H4 (cell line): ENCODE data around the gene IMMT. TPM values are rescaled to one million over a fixed set of nuclear protein-coding genes. Genes with fewer than 3 reads are reported as not detected.
"Not testable (repeated sequence)": the region's sequence is repeated elsewhere in the genome, so short reads cannot be mapped to it uniquely, and the experiment has no call there.

ENCODE experiments used
- DNase-seq: peaks from one replicate; pipeline ENCODE4 v3.0.0-alpha.2; 2015; ENCODE audit warnings: low spot score
- total RNA-seq: library from RNA; depleted of rRNA; stranded (reverse); fragments of >200 nt; shearing (Covaris generic); gene quantifications from 2 replicates; pipeline ENCODE4 v1.2.3, GENCODE V29; 2014

IMMT gene
- total RNA-seq, 1 experiment from 2014 or later = 77.3 TPM

DNA sequence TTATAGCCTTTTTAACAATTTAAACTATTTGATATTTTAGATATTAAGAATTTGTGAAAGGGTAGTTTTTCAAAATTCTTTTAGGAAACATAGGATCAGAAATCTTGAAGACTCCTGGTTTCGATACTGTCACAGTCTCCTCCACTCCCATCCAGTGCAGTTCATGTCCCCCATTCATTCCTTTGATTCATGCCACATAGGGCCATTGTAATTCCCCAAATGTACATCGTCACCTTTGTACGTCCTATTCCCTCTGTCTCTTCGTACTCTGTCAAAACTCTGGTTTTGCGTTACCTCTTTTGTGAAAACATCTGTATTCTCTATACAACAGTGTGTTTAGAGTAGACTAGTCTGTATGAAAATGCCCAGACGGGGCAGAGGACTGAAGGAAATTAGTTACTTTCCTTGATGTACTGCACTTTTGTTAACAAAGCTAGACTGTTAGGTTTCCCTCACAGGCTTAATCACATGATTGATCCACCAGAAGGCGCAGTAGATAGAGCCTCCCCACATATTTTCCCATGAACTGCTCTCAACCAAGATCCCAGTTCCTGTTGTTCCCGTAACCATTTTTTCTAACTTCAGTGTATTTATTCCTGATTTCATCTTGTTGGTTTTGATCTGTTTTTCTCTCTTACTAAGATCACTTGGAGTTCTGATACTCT lies 6.5 kb upstream of the IMMT start:
- no peak for DNase-seq

DNA sequence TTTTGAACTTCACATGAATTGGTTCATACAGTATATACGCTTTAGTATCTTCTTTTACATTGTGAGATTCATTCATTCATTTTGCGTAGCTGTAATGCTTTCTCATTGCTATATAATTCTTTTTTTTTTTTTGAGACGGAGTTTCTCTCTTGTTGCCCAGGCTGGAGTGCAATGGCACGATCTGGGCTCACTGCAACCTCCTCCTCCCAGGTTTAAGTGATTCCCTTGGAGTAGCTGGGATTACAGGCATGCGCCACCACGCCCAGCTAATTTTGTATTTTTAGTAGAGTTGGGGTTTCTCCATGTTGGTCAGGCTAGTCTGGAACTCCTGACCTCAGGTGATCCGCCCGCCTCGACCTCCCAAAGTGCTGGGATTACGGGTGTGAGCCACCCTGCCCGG lies 5.3 kb upstream of the IMMT start:
- not testable (repeated sequence) for DNase-seq

DNA sequence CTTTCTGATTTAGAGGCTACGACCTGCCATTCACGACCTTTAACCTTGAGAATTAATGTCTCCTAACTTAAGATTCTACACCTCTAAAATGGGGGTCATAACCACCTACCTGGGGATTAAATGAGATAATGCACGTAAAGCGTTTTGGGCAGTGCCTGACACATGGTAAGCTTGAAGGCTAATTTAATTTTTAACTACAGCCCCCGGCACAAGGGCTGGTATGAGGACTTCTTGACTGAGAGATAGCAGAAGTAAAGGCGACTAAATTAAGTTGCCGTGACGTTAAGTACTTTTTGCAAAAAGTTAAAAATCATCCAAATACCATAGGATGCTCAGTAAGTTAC lies 4.5 kb upstream of the IMMT start:
- DNase-seq = no peak

DNA sequence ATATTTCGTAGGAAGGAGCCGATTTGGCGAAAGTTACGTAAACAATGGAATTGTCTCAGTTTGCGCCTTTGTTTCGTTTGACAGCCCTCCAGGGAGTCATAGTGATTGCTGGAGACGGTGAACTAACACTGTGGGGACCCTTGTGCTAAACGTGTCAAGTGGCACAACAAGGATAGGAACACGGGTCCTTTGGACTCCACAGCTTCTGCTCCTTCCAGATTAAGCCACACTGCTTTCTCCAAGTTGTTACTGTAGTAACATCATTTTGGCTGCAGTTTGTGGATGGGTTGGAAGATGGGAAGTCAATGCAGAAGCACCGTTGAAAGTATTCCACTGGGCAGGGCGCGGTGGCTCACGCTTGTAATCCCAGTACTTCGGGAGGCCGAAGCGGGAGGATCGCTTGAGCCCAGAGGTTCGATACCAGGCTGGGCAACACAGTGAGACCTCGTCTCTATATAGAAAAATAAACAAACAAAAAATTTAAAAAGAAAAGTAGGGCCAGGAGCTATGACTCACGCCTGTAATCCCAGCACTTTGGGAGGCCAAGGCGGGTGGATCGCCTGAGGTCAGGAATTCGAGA lies 636 bp upstream of the IMMT start:
- DNase-seq = no peak

DNA sequence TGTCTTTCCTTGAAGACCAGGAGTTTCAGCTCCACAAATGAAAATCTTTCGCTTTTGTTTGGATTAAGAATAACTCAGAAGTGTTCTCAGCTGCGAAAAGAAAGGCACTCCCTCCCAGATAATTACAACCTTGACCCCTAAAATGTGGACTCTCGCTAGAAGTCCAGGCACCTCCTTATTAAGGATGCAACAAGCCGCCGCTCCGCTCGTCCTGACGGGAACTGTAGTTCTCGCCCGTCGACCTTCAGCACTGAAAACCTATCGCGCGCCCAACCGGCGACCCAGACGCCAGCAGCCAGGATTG lies 559 bp downstream of the IMMT start:
- no peak for DNase-seq

DNA sequence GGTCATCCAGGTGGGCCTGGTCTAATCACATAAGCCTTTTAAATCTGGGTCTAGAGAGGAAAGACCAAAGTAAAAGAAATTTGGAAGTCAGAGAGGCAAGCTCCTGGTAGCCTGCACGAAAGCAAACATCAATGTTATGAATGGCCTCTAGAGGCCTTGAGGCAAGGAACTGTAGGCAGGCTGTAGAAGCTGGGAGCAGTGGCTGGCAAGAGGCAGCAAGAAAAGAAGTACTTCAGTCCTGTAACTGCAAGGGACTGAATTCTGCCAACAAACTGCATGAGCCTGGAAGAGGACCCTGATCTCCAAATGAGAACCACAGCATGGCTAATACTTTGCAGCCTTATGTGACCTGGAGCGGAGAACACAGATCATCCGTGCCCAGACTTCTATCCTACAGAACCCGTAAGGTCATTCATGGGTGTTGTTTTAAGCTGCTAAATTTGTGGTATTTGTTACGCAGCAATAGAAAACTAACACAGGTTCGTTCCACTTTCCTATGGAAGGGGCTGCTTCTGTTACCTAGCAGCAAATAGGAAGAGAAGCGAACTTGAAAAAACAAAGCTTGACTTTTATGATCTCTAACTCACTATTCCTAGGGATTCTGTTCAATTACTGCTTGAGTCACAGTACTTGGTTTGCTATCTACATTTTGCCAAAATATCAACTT lies 1.2 kb downstream of the IMMT start:
- no peak for DNase-seq

DNA sequence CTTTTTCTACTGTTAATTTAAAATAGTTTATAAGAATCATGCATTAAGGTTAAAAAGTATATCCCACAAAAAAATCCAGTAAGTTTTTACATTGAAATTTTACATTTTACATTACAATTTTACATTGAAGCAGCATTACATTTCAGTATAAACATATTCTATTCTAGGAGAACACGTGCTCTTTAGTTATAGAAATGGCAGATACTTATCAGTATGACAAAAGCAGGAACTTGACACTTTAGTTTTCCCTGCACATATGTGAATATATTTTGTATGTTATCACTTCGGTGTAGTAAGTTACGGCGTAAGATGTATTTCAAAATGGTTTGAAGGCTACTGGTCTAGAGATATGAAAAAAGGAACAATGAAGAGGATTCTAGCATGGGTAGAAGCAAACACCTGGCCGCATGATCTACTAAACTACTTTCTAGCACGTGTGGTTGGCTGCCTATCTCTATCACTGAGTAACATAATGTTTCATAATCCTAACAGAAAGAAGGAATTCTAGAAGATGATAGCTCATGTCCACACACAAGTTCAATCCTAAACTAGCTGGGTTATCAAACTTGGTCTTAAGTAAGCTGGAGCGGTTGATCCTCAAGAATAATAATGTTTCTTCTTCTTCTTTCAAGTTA lies 5.4 kb downstream of the IMMT start:
- no peak for DNase-seq

DNA sequence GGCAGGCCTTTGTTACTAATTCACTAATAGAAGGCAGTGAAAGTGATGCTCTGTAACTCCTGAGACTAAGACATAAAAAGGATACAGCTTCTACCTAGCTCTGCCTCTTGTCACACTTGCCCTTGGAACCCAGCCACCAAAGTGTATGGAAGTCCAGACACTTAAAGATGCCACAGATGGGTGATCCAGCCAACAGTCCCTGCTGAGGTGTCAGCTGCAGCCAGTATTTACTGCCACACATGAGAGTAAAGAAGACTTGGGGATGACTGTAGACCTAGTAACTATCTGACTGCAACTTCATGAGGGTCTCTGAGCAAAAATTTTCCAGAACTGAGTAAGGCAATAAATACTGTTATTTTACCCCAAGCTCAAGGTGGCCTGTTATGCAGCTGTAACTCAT lies 8.8 kb downstream of the IMMT start:
- no peak for DNase-seq

DNA sequence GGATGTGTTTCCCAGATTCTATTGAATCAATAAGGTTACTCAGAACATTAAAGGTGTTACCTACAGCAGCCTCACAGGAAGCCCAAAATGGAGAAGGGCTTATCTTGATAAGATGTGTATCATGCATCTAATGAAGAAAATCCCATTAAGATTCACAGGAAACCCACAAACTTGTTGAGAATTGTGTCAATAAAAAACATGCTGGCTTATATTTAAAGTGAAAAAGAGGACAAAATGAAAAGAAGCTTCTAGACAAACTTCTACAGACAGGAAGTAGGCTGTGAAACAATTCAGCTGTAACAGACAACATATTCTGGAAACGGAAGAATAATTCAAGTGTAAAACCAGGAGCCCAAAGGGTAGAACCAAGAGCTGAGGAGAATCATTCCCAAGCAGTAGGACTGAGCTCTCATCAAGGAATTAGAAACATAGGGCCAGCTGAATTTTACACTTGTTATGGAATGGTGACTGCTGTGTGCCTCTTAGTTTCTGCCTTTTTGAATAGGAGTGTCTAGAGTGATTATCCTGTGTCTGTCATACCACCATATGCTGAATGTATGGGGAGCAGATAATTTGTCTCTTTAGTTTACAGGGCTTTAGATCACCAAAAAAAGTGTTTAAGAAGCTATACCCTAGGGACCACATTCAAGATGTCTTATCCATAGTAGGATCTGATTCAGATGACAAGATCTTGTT lies 9.6 kb downstream of the IMMT start:
- no peak for DNase-seq

DNA sequence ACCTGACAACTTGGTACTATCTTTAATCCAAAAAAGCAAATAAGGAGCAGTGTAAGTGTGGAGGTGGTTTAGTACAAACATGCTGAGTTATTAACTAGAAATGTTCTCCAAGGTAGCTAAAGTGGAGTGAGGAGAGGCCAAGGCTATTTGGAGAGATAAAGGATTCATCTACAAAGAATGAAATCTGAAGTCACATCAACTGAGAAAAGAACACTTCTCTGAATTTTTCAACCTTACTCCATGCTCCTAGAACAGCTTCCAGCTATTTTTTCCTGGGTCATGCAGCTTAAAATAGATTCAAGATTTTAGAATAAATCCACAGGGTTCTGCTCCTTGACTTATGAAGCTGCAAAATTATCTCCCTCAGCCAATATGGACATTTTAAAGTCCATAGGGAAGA lies 18.7 kb downstream of the IMMT start:
- DNase-seq = no peak

DNA sequence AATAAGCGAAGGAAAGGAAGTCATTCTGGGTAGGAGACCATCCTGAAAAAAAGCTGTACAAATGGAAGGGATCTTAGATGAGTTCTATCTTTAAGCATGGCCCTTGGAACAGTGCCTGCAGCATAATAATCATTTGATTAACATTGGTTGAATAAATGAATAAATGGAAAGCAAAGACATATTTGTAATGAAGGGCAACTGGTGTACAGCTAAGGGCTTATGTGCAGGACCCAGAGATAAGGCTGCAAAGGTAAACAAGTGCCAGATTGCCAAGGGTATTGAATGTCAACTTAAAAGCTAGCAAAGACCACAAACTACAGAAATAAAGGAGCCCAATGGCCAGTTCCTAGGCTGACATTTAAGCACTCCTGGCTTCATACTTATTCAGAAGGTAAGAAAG lies 19.4 kb downstream of the IMMT start:
- no peak for DNase-seq

DNA sequence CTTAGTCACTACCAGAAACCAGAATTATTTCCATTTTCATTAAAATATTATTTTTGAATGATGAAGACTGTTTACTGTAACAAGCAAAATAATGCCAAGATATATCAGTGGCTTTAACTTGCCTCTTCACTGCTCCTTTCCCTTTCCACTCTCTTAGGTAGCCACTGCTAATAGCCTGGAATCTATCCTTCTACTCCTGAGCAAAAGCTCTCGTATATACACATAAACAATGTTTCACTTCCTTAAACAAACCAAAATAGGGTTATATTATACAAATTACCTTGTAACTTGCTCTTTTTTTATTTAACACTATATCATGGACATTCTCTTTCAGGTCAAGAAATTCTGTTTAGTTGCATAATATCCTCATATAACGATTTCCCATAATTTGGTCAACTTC lies 20.8 kb downstream of the IMMT start:
- DNase-seq = no peak

DNA sequence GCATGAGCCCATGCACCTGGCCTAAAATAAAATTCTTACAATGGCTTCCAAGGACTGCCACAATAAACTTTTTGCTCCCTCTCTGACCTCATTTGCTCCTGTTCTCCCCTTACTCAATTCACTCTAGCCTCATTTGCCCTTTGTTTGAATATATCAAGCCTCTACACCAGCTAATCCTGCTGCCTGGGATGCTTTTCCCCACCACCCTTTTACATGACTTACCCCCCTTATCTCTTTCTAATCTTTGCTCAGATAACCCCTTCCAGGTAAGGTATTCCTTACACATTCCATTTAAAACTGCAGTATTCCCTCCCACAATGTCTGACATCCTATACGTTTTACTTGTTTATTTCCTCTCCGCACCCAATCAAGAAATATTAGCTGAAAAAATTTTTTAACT lies 22.7 kb downstream of the IMMT start:
- DNase-seq = no peak

DNA sequence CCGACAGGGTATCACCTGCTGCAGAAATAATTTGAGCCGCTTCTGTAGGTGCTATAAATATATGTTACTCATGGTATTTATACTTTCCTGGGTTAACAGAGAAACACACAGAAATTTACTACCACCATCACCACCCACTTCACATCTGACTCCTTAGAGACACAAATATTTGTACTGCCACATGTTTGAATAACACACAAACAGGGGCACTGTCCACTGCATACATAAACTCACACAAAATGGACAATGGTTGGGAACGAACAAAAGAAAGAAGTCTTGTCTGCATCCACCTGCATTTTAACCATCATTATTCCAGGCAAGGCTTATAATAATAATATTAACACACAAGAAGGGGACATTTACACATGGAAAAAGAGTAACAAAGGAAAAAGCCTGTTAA lies 24.0 kb downstream of the IMMT start:
- no peak for DNase-seq

DNA sequence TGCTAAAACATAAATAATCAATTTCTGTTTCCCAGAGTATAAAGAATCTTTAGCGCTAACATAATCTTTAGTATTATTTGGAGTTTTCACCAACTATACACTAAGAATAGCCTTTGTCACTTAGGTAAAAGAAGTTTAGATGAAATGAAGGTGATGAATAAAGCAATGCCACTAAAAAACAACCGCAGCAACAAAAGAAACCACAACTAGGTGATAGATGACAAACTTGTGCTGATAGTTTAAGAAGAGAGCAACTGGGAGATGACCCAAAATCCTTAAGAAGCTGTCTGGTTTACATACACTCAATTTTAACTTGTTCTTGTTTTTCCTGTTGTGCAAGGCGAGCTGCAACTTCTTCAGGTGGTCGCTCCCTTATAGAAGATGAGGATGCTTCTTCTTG lies 24.8 kb downstream of the IMMT start:
- DNase-seq = no peak

DNA sequence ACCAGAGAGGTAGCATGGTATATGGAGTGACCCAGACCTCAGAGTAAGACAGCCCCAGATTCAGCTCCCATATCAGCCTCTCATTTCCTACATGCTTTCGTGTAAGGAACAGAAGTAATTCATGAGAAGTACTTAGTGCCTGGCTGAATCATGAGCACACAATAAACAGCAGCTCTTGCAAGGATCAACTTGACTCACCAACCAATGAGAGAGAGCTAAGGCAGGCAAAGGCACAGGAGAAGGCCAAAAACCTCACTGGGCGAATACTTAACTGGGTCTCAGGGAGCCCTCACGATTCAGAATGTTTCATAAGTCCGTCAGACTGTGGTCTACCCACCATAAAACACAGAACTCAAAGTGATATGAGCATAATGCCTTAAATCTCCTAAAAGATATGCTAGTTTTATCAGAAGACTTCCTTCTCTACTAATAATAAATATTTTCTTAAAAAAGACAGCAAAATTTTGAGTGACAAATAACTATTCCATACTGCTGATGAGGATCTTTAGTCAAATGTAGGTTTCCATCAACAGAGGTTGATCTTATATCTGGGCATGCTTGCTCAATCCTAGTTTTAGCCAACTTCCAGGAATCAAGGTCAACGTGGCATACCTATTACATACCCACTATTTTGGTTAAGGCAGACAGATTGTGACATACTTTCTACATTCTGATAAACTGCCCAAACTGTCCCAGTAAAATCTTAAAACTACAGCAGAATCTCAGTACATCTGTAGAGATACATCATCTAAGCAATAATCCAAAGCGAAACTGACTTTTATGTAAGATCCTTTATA lies 34.9 kb downstream of the IMMT start:
- no peak for DNase-seq

DNA sequence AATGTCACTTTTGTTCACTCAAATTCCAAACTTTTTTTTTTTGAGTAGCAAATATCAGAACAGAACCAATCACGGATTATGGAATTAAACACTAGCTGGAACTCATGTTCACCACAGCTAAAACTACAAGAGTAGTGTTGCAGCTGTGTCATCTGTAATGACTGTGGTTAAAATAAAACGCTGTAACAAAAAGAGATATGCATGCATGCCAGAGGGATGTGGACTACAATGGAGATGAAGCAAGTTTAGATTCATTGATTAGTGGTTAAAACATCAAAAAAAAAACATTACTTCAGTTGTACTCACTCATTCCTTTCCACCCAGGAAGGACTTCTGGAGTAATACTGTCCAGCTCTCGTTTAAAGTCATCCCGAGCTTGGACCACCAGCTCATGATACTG lies 37.0 kb downstream of the IMMT start:
- DNase-seq = no peak

DNA sequence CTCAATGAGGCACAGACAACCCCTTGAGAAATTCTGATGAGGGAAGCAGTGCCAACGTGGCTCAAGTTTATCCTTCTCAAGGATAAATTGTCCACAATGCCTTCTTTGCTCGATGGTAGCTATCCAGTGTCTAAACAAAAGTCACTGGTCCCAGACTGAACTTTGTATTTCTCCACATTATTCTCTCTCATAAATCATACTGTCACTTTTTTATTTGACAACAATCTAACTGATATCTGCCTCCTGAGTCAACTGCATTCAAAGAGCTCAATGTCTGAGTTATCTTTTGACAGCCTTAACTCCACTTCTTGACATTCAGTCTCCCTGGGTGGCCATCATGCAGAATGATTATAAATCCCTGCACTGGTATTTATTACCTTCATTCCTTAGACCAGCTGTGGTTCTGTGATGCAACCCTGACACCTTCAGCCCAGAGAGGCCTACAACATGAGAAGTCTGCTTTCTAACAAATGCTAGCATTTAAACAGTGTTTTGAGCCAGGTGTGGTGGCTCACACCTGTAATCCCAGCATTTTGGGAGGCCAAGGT lies 38.2 kb downstream of the IMMT start:
- no peak for DNase-seq

DNA sequence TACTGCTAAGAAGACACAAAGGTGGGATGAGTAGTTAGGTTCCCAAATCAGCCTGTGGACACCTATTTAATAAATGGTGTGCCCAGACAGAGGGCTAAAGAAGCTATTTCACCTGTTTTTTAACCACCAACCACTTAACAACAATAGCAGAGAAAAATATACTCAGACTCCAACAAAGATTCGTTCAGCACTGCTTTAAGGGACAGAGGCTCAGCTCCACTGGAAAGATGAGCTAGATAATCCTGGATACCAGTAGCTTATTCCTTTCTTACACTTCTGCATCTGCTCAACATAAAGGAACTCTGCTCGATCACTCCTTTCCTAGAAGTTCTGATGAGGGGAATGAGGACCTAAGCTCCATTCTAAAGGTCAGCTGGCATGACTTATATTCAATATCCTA lies 44.8 kb downstream of the IMMT start:
- no peak for DNase-seq

DNA sequence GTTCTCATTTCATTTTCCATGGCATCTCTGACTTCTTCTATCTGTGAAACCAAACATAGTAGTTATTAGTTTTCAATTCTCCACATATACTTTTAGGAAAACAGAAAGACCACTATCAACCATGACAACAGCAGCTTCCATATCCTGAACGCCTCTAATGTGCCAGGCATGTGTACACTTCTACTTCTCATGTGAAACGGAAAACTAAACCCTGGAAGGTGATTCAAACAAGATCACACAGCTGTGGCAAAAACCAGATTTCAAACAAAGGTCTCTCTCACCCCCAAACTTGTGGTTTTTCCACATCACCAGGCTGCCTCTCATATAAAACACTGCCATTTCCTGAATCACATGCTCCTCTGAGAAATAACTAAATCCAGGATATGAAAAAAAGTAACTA lies 47.5 kb downstream of the IMMT start:
- DNase-seq = no peak

DNA sequence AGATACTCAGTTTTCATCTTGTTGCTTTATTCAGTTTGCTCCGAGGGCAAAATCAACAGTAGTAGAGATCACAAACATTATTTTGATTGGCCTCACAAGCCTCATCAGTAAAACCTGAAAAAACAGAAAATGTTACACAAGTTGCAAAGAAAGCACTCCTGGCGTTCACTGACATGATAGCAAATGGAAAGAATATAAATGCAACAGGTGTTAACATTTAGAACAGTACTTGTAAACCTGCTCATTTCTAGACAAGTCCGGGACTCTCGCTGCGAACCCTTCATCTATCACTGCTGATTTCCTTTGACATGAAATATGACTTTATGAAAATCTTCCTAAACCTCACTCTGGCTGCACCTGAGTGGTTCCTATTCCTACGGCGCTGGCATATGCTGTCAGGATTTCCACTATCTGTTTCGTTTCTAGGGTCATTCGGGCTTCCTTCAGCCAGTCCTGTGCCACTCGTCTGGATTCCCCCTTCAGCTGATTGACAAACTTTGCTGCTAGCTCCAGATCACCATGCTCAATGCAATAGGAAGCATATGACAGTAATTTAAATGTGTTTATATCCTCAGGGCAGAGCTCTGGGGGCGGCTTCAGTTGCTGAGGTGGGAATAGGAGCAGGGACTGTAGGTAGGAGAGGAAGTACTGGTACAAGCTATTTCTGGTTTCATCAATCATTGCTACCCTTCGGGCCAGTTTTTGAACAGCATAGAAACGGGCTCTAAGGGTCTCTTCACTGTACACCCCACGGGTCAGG lies 51.2 kb downstream of the IMMT start:
- DNase-seq = no peak
